ENCODE data around the gene PTPRT. TPM values are rescaled to one million over a fixed set of nuclear protein-coding genes. Genes with fewer than 3 reads are reported as not detected.

The PTPRT gene
- total and polyA plus RNA-seq, 2 of the 13 experiments (the other 11 are each of a cell fraction or from before 2014, with no cell fraction given): under 0.01 to 0.09 TPM

DNA sequence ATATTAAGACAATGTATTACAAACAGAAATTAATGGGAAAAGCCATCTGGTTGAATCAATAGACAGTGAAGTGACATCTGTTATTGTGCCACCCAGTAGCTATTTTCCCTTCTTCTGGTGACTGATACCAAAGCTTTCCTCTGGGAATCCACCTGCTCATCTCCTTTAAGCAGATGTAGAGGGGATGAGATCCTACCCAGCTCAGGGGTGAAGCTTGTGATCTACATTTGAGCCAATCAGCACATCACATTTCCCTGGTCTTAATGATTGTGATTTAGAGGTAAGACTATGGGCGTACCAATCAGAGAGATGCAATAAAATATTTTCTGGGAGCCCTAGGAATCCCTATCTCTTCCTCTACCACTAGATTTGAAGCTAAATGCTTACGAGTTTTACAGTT, 782.9 kb downstream of the PTPRT start:
- Histone ChIP-seq H3K4me1 (ENCODE audit: insufficient read depth, low read length) (no peaks in the 10 kb centered on the region), H3K27me3 (ENCODE audit: control insufficient read depth in 1 of 2, insufficient read depth in 2 of 2, low read length in 2 of 2) (no peaks in the 10 kb centered on the region), H3K9me3 (ENCODE audit: low read length) (peaks cover 15% of the 10 kb centered on the region), H3K27ac (ENCODE audit: extremely low read length, insufficient read depth, low read length) (no peak overlapping the region), H3K9ac (ENCODE audit: insufficient read depth, low read depth, low read length) (no peak overlapping the region), H4K20me1 (ENCODE audit: insufficient read depth, low read length) (no peaks in the 10 kb centered on the region), H3K79me2 (ENCODE audit: insufficient read depth, low read length) (no peaks in the 10 kb centered on the region), H3K4me2 (ENCODE audit: low read depth, low read length) (no peak overlapping the region), H2AFZ (ENCODE audit: low read length) (no peak overlapping the region), H3K4me3 (replicated peaks in 1 of 3; ENCODE audit: insufficient read depth in 1 of 3, low read depth in 2 of 3, low read length in 3 of 3) (no peak overlapping the region), H3K36me3 (replicated peaks in 1 of 2; ENCODE audit: control insufficient read depth in 1 of 2, insufficient read depth in 2 of 2, low read length in 2 of 2) (no peaks in the 10 kb centered on the region)
- ChIA-PET CTCF (ENCODE audit: low intra/inter-chr PET ratio, low total read pairs) (no interaction called here), POLR2A (no interaction called here)
- DNase-seq (ENCODE audit: low spot score) (no peak), FAIRE-seq (no peak), ATAC-seq (no peak)
- in situ Hi-C loops (cut with HindIII; ENCODE audit: extremely low pct_ligation_motif_present, low pct_unique_long_range_greater_than_20kb) (no loop called here), intact Hi-C loops (cut with micrococcal nuclease; ENCODE audit: unreplicated experiment) (no loop called here)
- TF ChIP-seq ELF1 (CRISPR knock-in tag; IDR thresholded peaks at IDR 0.05) (no peak), PREB (CRISPR knock-in tag; IDR thresholded peaks at IDR 0.05) (no peak), RBM39 (IDR thresholded peaks at IDR 0.05; ENCODE audit: low read depth, low read length, poor library complexity, severe bottlenecking) (no peak)
- WGBS (ENCODE audit: low lambda C conversion rate): 2% methylated on average over 2 of the region's 2 CpGs
- BruUV-seq (replicated peaks): no TSS peak

GRCh38 chr20:42402455-42402854, 787.3 kb downstream of the PTPRT start:
- no peak for ATAC-seq
- in situ Hi-C loops (cut with HindIII; ENCODE audit: extremely low pct_ligation_motif_present, low pct_unique_long_range_greater_than_20kb) (no loop called here), intact Hi-C loops (cut with micrococcal nuclease; ENCODE audit: unreplicated experiment) (no loop called here)
- no TSS peak for BruUV-seq (replicated peaks)
- Histone ChIP-seq H3K4me2 (ENCODE audit: low read depth, low read length) (no peak overlapping the region), H3K27ac (ENCODE audit: extremely low read length, insufficient read depth, low read length) (no peak overlapping the region), H3K9me3 (ENCODE audit: low read length) (peaks cover 31% of the 10 kb centered on the region), H3K4me3 (replicated peaks in 1 of 3; ENCODE audit: insufficient read depth in 1 of 3, low read depth in 2 of 3, low read length in 3 of 3) (no peak overlapping the region), H3K79me2 (ENCODE audit: insufficient read depth, low read length) (no peaks in the 10 kb centered on the region), H4K20me1 (ENCODE audit: insufficient read depth, low read length) (no peaks in the 10 kb centered on the region), H3K4me1 (ENCODE audit: insufficient read depth, low read length) (no peaks in the 10 kb centered on the region), H2AFZ (ENCODE audit: low read length) (no peak overlapping the region), H3K9ac (ENCODE audit: insufficient read depth, low read depth, low read length) (no peak overlapping the region), H3K36me3 (replicated peaks in 1 of 2; ENCODE audit: control insufficient read depth in 1 of 2, insufficient read depth in 2 of 2, low read length in 2 of 2) (no peaks in the 10 kb centered on the region), H3K27me3 (ENCODE audit: control insufficient read depth in 1 of 2, insufficient read depth in 2 of 2, low read length in 2 of 2) (no peaks in the 10 kb centered on the region)
- WGBS (ENCODE audit: low lambda C conversion rate): 37% methylated on average over 5 of the region's 5 CpGs
- no peak for DNase-seq (ENCODE audit: low spot score)
- ChIA-PET CTCF (ENCODE audit: low intra/inter-chr PET ratio, low total read pairs) (no interaction called here), POLR2A (no interaction called here)
- TF ChIP-seq ZNF747 (CRISPR knock-in tag; IDR thresholded peaks at IDR 0.05; ENCODE audit: borderline replicate concordance) (no peak), ZNF615 (CRISPR knock-in tag; IDR thresholded peaks at IDR 0.05; ENCODE audit: borderline replicate concordance) (no peak), MNT (IDR thresholded peaks at IDR 0.05) (peak; percentile 66), MIER2 (CRISPR knock-in tag; IDR thresholded peaks at IDR 0.05) (no peak), NAIF1 (CRISPR knock-in tag; IDR thresholded peaks at IDR 0.05; ENCODE audit: borderline replicate concordance) (no peak), SRF (IDR thresholded peaks at IDR 0.05; ENCODE audit: low read depth, low read length) (no peak)
- TF ChIP-seq, protein P1, sequence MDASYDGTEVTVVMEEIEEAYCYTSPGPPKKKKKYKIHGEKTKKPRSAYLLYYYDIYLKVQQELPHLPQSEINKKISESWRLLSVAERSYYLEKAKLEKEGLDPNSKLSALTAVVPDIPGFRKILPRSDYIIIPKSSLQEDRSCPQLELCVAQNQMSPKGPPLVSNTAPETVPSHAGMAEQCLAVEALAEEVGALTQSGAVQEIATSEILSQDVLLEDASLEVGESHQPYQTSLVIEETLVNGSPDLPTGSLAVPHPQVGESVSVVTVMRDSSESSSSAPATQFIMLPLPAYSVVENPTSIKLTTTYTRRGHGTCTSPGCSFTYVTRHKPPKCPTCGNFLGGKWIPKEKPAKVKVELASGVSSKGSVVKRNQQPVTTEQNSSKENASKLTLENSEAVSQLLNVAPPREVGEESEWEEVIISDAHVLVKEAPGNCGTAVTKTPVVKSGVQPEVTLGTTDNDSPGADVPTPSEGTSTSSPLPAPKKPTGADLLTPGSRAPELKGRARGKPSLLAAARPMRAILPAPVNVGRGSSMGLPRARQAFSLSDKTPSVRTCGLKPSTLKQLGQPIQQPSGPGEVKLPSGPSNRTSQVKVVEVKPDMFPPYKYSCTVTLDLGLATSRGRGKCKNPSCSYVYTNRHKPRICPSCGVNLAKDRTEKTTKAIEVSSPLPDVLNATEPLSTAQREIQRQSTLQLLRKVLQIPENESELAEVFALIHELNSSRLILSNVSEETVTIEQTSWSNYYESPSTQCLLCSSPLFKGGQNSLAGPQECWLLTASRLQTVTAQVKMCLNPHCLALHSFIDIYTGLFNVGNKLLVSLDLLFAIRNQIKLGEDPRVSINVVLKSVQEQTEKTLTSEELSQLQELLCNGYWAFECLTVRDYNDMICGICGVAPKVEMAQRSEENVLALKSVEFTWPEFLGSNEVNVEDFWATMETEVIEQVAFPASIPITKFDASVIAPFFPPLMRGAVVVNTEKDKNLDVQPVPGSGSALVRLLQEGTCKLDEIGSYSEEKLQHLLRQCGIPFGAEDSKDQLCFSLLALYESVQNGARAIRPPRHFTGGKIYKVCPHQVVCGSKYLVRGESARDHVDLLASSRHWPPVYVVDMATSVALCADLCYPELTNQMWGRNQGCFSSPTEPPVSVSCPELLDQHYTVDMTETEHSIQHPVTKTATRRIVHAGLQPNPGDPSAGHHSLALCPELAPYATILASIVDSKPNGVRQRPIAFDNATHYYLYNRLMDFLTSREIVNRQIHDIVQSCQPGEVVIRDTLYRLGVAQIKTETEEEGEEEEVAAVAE (CRISPR knock-in tag; IDR thresholded peaks at IDR 0.05; ENCODE audit: borderline replicate concordance): no peak
- FAIRE-seq: no peak
